GM11168 (cell line): ENCODE results near the gene ICAM1.

ENCODE experiments used
- in situ Hi-C: fragments of 300-500 bp; cut with MboI; formaldehyde crosslinking; loops from one replicate; pipeline ENCODE4 v1.12.0; 2022; ENCODE audit warnings: low sequenced_read_pairs; ENCODE audit not compliant: unreplicated experiment

Gene ICAM1

GRCh38 chr19:10335352-10335985 lies 64.5 kb downstream of the ICAM1 start:
- in situ Hi-C loops: no loop called here
